GM18517 (cell line): ENCODE measurements around the gene KPTN.
"Not testable (repeated sequence)": the region's sequence is repeated elsewhere in the genome, so short reads cannot be mapped to it uniquely, and the experiment has no call there.

ENCODE experiments used
- ATAC-seq: cut with Tn5 transposase; IDR thresholded peaks from one replicate; pipeline ENCODE4 v1.9.1; 2021; ENCODE audit warnings: mild to moderate bottlenecking, moderate library complexity; ENCODE audit not compliant: unreplicated experiment

KPTN gene

GRCh38 chr19:47492571-47493377 is 8.8 kb upstream of the KPTN start:
- no peak for ATAC-seq

GRCh38 chr19:47492137-47492533 is 8.1 kb upstream of the KPTN start:
- no peak for ATAC-seq

GRCh38 chr19:47491358-47492136 is 7.5 kb upstream of the KPTN start:
- no peak for ATAC-seq

GRCh38 chr19:47490847-47491246 is 6.8 kb upstream of the KPTN start:
- ATAC-seq = no peak

- no peak for ATAC-seq
Observed at GRCh38 chr19:47490031-47490430, 6.0 kb upstream of the KPTN start.

- ATAC-seq = no peak
Observed at GRCh38 chr19:47489072-47489914, 5.3 kb upstream of the KPTN start.

- no peak for ATAC-seq
Observed at GRCh38 chr19:47487551-47488515, 3.8 kb upstream of the KPTN start.

- no peak for ATAC-seq
Observed at GRCh38 chr19:47486900-47487299, 2.9 kb upstream of the KPTN start.

GRCh38 chr19:47486220-47486619 is 2.2 kb upstream of the KPTN start:
- ATAC-seq = not testable (repeated sequence)

GRCh38 chr19:47485210-47485609 is 1.2 kb upstream of the KPTN start:
- ATAC-seq = no peak

GRCh38 chr19:47483200-47483599 is 819 bp downstream of the KPTN start:
- no peak for ATAC-seq

- ATAC-seq = no peak
Observed at GRCh38 chr19:47481460-47482052, 2.5 kb downstream of the KPTN start.

GRCh38 chr19:47480658-47481057 is 3.4 kb downstream of the KPTN start:
- no peak for ATAC-seq

- no peak for ATAC-seq
Observed at GRCh38 chr19:47479701-47480503, 4.1 kb downstream of the KPTN start.

- no peak for ATAC-seq
Observed at GRCh38 chr19:47476438-47476972, 7.5 kb downstream of the KPTN start.

- ATAC-seq = no peak
Observed at GRCh38 chr19:47475465-47475864, 8.6 kb downstream of the KPTN start.

GRCh38 chr19:47473336-47473735 is 10.7 kb downstream of the KPTN start:
- ATAC-seq = no peak

GRCh38 chr19:47471733-47472457 is 12.1 kb downstream of the KPTN start, which contains the start of gene SLC8A2:
TSS of gene SLC8A2 (minus strand) at chr19:47471893. CDS start at chr19:47466403, 5,490 bp downstream.
- ATAC-seq = no peak
